ENCODE results near the gene ULBP3.
A peak's percentile ranks its signal among the peaks of the same experiment; 100 is the strongest.

Gene ULBP3

GRCh38 chr6:150032598-150032997 is 36.3 kb downstream of the ULBP3 start:
- H3K9me3 ChIP-seq (ENCODE audit: insufficient read depth, low read length) = no peaks in the 10 kb centered on the region
- no peaks in the 10 kb centered on the region for H3K79me2 ChIP-seq (ENCODE audit: low read length)
- peaks cover 26% of the 10 kb centered on the region for H3K4me1 ChIP-seq (ENCODE audit: low read length)
- no peak overlapping the region for H3K27ac ChIP-seq (ENCODE audit: low read length)
- 0 out of 2 replicates have a peak, but pooled peaks cover 2% of the 10 kb centered on the region for H3K27me3 ChIP-seq (ENCODE audit: low read depth, low read length)
- no peak overlapping the region for H2AFZ ChIP-seq (ENCODE audit: low read depth, low read length)
- no peak overlapping the region for H3K9ac ChIP-seq (ENCODE audit: low read length)
- H4K20me1 ChIP-seq (ENCODE audit: insufficient read depth, low read length) = no peaks in the 10 kb centered on the region
- TF ChIP-seq EZH2phosphoT487 (IDR thresholded peaks at IDR 0.05; ENCODE audit: low read depth) (no peak), CTCF (IDR thresholded peaks at IDR 0.05; ENCODE audit: low read depth, low read length) (no peak)
- H3K36me3 ChIP-seq (replicated peaks; ENCODE audit: low read depth, low read length) = no peaks in the 10 kb centered on the region
- no peak overlapping the region for H3K4me2 ChIP-seq (ENCODE audit: low read length)
- H3K4me3 ChIP-seq (ENCODE audit: low read length) = no peak overlapping the region

- H3K9ac ChIP-seq (ENCODE audit: low read length) = no peak overlapping the region
- H4K20me1 ChIP-seq (ENCODE audit: insufficient read depth, low read length) = no peaks in the 10 kb centered on the region
- TF ChIP-seq EZH2phosphoT487 (IDR thresholded peaks at IDR 0.05; ENCODE audit: low read depth) = no peak
- no peak for TF ChIP-seq CTCF (IDR thresholded peaks at IDR 0.05; ENCODE audit: low read depth, low read length)
- no peaks in the 10 kb centered on the region for H3K36me3 ChIP-seq (replicated peaks; ENCODE audit: low read depth, low read length)
- H3K4me1 ChIP-seq (ENCODE audit: low read length) = peaks cover 26% of the 10 kb centered on the region
- no peaks in the 10 kb centered on the region for H3K79me2 ChIP-seq (ENCODE audit: low read length)
- H3K4me3 ChIP-seq (ENCODE audit: low read length) = no peak overlapping the region
- H3K27me3 ChIP-seq (ENCODE audit: low read depth, low read length) = peaks cover 13% of the 10 kb centered on the region
- no peak overlapping the region for H3K4me2 ChIP-seq (ENCODE audit: low read length)
- H3K27ac ChIP-seq (ENCODE audit: low read length) = no peak overlapping the region
- H3K9me3 ChIP-seq (ENCODE audit: insufficient read depth, low read length) = no peaks in the 10 kb centered on the region
- no peak overlapping the region for H2AFZ ChIP-seq (ENCODE audit: low read depth, low read length)
Measured at GRCh38 chr6:150030611-150031010, 38.3 kb downstream of the ULBP3 start.

- H3K36me3 ChIP-seq (replicated peaks; ENCODE audit: low read depth, low read length) = no peaks in the 10 kb centered on the region
- H2AFZ ChIP-seq (ENCODE audit: low read depth, low read length) = no peak overlapping the region
- H3K4me3 ChIP-seq (ENCODE audit: low read length) = peak overlapping the region; percentile 18; the same call in 1 of the 2 replicates
- H4K20me1 ChIP-seq (ENCODE audit: insufficient read depth, low read length) = no peaks in the 10 kb centered on the region
- no peak overlapping the region for H3K9ac ChIP-seq (ENCODE audit: low read length)
- H3K27me3 ChIP-seq (ENCODE audit: low read depth, low read length) = peaks cover 13% of the 10 kb centered on the region
- no peak overlapping the region for H3K27ac ChIP-seq (ENCODE audit: low read length)
- no peaks in the 10 kb centered on the region for H3K9me3 ChIP-seq (ENCODE audit: insufficient read depth, low read length)
- peaks cover 26% of the 10 kb centered on the region for H3K4me1 ChIP-seq (ENCODE audit: low read length)
- peak overlapping the region; percentile 60 for H3K4me2 ChIP-seq (ENCODE audit: low read length)
- H3K79me2 ChIP-seq (ENCODE audit: low read length) = no peaks in the 10 kb centered on the region
- TF ChIP-seq EZH2phosphoT487 (IDR thresholded peaks at IDR 0.05; ENCODE audit: low read depth) = no peak
Measured at GRCh38 chr6:150029749-150030148, 39.2 kb downstream of the ULBP3 start.

GRCh38 chr6:150029276-150029675 is 39.6 kb downstream of the ULBP3 start:
- H3K4me2 ChIP-seq (ENCODE audit: low read length) = peak overlapping the region; percentile 60

More at GRCh38 chr6:150029276-150029675, 39.6 kb downstream of the ULBP3 start:
- Histone ChIP-seq H3K9me3 (ENCODE audit: insufficient read depth, low read length) (no peaks in the 10 kb centered on the region), H2AFZ (ENCODE audit: low read depth, low read length) (no peak overlapping the region), H4K20me1 (ENCODE audit: insufficient read depth, low read length) (no peaks in the 10 kb centered on the region), H3K36me3 (replicated peaks; ENCODE audit: low read depth, low read length) (no peaks in the 10 kb centered on the region), H3K9ac (ENCODE audit: low read length) (no peak overlapping the region), H3K4me3 (ENCODE audit: low read length) (peak overlapping the region; percentile 18; the same call in 1 of the 2 replicates), H3K27ac (ENCODE audit: low read length) (no peak overlapping the region), H3K27me3 (ENCODE audit: low read depth, low read length) (peaks cover 13% of the 10 kb centered on the region), H3K79me2 (ENCODE audit: low read length) (no peaks in the 10 kb centered on the region), H3K4me1 (ENCODE audit: low read length) (peaks cover 26% of the 10 kb centered on the region)
- TF ChIP-seq EZH2phosphoT487 (IDR thresholded peaks at IDR 0.05; ENCODE audit: low read depth) = no peak
- TF ChIP-seq CTCF (IDR thresholded peaks at IDR 0.05; ENCODE audit: low read depth, low read length) = no peak
